Activated gamma-delta T cell treated with anti-CD3 and anti-CD28 coated beads, Interleukin-2, amount 50 U/mL, for 16 hours (primary cell): ENCODE results near the gene ZFP57.

Experiments
- DNase-seq: peaks from one replicate; pipeline ENCODE4 v3.0.0-alpha.2; 2020; ENCODE audit warnings: low read depth

Gene ZFP57

DNA sequence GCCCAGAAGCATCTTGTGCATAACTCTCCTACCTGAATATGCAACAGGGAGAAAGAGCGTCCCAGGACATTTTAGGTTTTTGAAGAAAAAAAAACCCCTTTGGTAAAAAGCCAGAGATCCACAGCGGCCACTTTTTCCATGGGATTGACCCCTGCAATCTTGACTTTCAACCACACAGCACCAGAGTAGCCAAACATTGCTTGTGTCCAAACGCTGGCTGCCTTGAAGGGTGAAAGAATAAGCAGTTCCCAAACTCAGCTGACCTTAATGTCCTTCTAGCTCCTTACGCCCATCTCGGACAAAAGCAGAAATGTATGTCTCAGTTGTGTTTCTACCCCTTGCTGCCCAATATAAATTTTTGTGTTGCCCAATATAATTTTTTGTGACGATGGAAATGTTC is 25.3 kb downstream of the ZFP57 start:
- no peak for DNase-seq

DNA sequence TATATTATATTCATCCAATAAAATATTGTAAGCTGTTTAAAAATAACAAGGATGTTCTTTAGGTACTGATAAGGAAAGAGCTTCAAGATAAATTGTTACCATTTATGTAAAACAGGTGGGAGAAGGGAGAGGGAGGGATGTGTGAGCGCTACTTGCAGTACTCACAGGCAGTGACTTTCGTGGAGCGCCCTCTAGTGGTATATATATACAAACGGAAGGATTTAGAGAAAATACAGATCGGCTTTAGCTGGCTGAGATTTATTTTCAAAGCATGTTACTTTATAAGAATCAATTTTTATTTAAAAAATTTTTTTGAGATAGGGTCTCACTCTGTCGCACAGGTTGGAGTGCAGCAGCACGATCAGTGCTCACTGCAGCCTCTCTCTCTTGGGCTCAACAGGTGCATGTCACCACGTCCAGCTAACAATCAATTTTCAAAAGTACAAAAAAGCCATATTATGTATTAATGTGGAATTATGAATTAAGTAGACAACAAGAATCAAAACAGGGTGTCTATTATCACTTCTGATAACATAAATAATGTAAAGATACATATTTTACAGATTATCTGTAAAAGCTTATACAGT is 27.4 kb downstream of the ZFP57 start:
- peak; percentile 30 for DNase-seq

DNA sequence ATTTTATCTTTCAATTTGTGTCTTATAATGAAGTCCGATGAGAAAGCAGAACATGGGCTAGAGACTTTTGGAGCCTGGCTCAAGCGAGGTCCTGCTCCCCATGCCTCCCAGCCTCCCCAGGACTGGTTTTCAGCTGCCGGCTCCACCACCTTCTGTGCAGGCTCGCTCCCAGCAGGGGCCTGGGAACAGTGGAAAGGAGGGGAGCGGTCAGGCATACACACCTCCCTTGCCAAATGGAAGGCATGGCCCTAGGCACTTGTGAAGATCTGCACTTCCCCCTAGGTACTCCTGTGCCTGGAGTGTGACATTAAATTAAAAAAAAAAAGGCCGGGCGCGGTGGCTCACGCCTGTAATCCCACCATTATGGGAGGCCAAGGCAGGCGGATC is 28.8 kb downstream of the ZFP57 start:
- DNase-seq = no peak

DNA sequence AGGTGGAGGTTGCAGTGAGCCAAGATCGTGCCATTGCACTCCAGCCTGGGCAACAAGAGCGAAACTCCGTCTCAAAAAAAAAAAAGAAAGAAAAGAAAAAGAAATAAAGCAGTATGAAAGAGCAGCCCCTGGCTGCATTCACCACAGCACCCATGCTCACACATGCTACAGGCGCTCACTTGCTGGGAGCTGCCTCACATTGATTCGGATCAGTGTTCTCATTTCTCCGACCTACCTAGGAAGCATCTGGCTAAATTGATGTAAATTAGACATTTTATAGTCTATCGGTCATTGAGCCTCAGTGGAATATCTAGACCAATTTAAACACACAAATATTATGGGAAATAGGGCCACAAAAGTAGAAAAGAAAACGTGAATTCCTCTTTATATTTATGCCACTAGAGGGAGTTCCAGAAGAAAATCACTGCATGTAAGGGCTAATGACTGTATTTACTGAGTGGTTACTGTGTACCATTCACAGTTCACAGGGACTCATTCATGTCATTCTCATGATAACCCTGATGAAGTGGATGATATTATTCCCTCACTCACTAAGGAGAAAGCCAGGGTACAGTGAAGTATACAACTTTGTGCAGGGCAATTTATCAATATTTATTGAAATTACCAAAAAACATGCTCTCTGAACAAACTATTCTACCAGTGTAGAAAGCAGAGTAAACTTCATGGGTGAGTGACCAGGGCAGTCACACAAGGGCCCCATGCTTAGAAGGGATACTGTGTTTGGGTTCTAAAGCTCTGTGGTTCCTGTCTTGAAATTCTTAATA is 29.3 kb downstream of the ZFP57 start:
- DNase-seq = no peak

DNA sequence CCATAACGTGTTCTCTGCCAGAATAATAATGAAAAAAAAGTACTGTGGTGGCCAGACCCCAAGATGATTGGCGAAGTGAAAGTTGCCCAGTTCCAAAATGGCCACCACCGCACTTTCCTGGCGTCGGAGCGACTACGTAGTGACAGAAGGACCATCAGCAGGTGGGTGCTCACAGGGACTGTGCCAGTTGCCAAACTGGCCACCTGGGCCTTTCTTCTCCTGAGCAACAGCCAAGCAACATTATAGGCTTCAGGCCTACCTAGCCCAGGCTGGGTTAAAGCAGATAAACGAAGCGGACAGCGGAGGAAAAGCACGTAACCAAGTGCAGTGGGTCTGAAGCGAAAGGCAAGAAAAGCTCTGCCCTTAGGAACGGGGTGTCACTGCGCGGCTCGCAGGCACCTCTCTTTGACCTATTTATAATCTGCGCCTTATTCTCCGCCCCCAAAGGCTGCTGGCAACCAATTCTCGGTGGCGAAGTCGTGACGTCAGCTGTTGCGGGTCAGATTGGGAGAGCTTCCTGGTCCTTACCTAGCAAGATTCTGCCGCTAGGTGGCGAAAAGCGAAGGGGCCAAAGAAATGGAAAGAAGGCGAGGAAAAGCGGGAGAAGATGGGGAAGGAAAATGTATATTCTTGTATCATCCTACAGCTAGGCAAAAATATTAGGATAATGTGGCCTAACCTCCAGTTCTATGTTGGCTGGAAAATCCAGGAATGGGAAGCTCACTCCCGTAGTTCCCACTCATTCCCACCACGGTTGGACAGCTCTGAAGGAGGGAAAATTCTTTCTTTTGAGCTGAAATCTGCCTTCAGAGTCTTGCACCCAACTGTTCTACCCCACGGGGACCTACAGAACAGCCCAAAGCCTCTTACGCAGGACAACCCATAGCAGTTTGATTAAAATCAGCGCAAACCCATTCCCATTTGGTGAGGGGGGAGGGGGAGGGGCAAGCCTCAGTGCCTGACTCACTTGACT is 31.0 kb downstream of the ZFP57 start:
- DNase-seq = peak; percentile 96

DNA sequence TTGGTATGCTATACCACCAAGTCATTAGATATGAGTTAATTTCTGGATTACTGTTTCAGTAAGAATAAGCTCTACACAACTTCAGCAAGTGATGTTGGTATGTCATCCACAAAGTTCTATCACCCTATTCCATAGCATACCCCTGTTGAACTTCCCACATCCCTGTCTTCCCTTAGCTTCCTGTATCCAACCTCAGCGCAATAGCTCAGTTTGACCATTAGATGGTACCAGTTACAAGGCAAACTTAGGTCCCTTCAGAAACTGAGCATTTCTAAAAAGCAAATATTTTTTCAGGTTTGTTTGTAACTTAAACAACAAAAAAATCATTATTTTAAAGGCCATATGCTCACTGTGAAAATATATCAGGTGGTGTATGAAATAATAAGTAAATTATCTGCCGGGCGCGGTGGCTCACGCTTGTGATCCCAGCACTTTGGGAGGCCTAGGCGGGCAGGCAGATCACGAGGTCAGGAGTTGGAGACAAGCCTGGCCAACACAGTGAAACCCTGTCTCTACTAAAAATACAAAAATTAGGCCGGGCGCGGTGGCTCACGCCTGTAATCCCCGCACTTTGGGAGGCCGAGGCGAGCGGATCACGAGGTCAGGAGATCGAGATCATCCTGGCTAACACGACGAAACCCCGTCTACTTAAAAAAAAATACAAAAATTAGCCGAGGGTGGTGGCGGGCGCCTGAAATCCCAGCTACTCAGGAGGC is 32.9 kb downstream of the ZFP57 start:
- no peak for DNase-seq

DNA sequence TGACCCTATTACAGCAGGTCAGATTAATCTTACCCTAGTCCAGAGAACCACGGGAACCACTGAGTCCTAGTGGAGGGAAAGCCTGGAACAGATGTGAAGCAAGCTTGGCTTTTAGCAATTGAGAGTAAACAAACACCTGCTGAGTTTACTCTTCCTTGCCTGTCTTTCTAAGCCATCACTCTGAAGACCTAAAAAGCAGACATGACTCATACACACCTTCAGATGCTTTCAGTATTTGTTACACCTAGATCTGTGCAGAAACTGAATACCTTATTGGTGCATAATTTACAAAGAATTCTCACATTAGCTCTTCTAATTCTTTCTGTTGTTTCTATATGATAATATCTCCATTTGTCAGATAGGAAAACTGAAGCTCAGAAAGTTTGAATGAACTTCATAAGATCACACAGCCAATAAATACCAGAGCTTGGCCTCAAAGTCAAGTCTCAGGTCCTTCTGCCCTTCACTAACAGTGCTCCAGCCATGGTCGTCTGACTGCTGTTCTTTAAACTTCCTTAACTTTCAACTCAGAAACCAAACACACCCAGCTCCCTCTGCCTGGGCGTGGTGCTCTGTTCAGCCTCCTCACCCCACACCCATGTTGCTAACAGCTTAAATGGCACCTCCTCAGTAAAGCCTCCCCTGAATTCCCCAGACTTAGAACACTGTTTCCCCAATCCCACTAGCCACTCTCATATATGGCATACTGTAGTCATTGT is 39.4 kb downstream of the ZFP57 start:
- no peak for DNase-seq

DNA sequence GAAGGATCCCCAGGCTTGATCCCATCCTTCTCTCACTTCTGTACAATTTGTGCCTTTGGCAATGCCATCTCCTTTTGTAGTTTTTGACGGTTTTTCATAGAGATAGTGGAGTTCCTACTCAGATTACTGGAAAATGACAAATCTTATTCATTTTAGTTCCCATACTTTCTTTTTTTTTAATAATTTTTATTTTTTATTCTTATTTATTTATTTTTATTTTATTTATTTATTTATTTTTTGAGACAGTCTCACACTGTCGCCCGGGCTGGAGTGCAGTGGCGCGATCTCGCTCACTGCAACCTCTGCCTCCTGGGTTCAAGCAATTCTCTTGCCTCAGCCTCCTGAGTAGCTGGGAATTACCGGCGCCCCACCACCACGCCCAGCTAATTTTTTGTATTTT is 43.7 kb downstream of the ZFP57 start:
- no peak for DNase-seq

DNA sequence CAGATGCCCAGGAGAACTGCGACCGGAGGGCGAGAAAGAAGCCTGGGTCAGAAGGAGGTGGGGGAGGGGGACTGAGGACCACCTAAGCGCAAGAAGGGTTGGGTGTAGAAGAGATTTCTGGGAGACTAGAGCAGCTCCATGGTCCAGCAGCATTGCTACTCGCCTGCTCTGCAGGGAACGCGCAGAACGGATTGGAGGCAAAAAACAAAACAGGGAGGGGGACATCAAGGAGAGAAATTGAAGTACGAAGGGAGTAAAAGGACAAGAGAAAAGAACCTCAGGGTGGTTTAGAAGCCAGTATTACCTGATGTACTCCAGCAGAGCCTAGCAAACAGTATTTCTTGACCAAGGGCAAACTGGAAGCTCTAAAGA is 47.4 kb downstream of the ZFP57 start:
- DNase-seq = no peak

DNA sequence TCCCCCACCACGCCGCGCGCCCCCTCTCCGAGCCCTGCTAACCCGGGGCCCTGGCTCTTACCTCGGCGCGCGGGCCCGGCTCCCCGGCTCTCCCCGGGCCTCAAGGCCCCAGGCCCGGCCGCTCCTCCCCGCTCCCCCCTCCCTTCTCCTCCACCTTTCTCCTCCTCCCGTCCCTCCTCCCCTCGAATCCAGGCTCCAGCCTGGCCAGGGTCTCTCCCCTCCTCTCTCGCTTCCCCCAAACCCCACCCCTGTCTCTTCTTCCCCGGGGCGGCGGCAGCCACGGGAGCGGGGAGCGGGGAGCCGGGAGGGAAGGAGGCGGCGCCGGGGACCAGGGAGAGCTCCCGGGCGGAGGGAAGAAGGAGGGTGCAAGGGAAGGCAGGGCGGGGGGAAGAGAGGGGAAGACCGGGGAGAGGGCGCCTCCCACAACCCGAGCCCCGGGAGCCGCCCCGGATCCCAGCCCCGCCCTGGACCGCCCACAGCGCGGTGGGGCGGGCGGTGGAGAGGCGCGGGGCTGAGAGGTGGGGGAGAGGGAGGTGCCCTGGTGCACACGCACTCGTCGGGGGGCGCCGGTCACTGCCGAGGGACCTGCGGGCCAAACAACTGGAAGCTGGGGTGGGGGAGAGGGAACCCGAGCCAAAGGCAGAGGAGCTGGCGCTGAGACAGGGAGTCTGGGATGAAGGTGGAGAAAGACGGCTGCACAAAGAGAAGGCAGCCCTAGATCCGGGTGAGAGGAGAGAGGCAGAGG is 48.0 kb downstream of the ZFP57 start, which contains the start of gene GABBR1:
Gene GABBR1 (minus strand): TSS at position 395 of the 745 bp plus-strand sequence. CDS start 798 bp downstream, outside the sequence.
- DNase-seq = peak; percentile 43

DNA sequence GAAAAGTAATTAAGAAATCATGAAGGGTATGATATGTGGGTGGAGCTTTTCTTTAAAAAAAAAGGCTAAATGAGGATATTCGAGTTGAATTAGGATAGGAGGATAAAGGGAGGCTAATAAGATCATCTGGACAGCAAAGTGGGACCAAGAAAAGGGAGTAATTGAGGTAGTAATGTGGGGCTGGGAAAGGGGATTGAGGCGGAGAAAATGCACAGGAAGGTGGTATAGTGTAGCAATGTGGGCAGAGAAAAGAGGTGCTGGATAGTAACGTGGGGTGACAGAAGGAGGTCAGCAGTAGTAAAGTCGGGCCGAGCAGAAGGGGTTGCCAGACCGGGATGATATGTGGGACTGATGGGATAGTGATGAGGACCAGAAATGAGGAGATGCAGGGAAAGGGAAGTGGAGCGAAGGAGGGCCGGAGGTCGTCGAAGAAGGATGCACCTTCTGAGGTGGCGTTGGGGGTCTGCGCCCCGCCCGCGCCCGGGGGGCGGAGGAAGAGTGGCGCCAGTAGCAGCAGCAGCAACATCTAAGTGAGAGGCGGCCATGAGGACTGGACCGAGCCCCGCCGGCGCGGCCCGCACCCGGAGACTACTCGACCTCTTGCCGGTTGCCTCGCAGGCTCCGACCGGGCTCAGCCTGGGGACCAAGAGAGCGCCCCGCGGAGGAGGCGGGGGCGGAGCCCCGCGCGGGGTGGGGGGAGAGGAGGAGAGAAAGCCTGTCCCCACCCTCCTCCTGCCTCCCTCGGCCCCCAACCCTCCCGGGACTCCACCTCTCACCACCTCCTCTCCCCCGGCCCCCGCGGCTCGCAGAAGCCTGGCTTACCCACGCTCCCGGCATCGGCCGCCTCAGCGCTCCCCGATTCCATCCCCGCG is 48.9 kb downstream of the ZFP57 start:
- DNase-seq = peak; percentile 27

DNA sequence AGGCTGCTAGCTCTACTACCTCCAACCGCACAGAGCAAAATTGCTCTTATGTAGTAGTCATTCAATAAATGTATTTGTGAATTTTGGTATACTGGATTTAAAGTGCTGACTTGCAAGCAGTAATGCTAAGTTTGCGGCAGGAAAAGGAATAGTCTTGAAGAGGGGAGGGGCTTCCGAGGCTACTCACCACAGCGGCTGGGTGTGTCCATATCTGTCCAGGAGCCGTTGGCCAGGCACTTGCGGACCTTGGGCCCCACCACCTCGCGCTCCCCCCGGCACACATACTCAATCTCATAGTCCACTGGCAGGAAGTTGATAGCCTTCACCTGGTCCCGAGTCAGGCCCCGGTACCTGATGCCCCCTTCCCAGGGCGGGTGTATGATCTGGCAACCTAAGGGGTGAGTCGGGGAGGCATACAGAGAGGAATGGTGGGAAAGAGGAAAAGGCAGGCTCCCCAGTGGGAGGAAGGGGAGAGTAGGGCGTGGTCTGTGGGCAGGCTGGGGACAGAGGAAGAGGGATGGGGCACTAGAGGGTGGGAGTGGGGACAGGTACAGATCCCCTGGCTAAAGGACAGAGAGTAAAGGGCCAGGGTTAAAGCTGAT is 49.6 kb downstream of the ZFP57 start:
- DNase-seq = no peak

DNA sequence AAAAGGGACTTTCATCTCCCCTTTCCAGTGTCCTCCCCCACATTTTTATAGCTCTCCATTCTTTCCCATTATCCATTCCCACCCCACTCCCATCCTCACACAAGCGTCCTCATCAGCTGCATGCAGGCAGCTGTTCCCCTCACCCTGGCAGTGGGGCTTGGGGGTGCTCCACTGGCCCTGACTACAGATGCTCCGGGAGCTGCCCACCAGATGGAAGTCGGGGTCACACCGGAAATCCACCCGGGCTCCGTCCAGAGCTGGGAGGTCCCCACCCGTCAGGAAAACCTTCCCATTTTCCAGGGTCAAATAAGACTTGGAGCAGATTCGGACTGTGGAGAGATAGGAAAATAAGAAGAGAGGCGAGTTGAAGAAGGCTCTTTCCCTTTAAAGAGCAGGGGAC is 50.6 kb downstream of the ZFP57 start:
- no peak for DNase-seq

DNA sequence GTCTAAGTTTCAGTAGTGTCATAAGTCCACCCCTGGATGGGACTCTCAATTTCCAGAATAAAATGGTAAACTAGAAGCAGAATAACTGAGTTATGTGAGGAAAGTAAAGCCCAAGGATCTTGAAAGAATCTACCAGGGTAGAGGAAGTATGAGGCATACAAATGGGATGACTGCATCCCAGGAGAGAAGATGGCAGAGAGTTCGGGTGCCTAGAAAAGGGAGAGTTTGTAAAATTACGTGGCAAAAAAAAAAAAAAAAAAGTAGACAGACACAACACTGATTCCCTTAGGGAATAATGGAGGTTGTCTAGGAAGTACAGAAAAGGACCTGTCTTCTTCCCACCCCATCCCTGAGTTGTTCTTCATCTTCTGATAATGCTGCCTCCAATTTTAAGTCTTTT is 51.4 kb downstream of the ZFP57 start:
- no peak for DNase-seq

DNA sequence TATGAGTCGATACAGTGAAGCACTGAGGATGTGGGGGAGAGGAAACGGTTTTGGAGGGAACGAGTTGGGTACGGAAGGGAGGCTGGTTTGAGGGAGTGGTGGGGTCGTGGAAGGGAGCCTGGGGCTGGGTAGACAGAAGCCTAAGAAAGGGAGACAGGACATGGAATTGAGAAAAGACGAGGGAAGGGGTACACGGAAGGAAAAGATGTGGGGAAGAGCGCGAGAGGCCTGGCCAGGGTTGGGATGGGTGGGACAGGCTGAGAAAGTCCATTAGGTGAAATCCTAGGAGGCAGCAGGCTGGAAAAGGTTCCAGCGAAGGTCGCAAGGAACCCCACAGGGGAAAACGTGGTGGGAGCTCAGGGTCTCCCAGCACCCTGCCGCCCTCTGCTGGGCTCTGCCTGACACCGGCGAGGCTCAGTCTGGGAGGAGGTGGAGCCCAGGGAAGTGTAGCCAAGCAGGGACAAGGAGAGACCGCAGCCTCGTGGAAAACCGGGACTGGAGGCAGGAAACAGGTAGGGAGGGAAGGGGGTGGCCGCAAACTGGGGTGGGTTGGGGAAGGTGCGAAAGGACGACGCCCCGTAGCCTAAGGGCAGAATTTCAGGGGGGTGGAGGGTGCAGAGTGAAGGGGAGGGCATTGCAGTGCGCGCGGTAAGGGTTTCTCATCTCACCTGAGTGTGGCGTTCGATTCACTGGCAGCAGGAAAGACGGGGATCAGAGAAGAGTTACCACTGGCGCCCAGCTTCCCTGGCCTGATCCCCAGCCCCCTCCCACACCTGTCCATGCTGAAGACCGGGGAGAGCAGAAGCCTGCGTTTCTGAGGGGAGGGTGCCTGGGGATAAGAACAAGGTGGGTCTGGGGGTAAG is 52.3 kb downstream of the ZFP57 start:
- DNase-seq = peak; percentile 18

DNA sequence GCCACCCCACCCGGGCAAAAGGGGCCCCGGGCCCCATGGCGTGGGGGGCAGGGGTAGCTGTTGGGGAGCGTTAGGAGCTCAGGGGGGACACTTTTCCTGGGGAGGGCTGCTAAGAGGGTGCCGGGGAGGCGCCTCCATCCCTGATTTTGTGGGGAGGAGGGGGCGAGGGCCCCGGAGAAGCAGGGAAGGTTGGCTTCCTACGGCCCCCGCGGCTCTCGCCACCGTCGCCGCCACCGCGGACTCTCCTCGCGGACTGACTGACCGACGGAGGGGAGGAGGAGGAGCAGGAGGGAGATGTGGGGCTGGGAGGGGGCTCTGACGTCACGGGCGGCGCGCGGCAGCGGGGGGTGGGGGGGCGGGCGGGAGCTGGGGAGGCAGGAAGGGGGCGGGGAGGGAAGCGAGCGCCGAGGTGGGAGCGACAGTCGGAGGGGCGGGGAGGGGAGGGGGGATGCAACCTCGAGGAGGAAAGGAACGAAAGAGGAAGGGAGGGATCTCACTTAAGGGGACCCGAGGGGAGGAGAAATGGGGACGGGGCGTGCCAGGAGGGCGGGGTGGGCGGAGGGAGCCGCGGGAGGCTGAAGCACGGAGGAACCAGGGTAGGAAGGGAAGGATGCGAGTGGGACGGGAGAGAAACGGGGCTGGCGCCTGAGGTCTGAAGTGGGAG is 53.1 kb downstream of the ZFP57 start:
- peak; percentile 20 for DNase-seq

DNA sequence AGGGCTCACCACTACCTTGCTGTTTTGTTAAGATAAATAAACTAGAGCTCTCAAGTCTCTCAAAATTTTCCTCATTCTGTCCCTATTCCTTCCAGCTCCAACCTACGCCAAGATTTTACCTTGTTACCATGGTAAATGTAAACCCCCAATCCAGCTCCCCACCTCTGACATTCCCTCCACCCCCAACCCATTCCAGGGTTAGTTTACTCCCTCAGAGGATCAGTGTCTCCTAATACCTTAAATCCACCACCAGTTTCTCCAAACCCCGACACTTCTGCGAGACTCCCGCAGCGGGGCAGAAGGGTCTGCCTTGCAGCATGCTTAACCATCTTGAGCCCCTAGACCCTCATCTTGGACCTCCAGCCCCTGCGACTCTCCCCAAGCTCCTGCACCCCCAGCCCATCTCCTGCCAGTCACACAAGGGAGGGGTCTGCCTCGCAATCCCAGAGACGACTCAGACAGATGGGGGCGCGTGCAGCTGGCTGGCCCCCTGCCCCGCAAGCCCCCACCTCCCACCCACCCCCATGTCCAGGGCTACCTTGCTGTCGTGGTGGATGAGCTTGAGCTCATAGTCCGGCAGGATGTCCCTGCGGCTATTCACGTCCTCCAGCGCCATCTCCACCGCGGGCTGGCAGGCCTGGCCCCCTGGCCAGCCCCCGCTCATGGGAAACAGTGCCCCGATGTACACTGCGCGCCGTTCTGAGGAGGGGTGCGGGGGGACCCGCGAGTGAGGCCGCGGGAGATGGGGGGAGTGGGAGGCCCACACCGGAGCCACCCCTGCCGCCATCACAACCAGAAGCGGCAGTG is 53.8 kb downstream of the ZFP57 start:
- DNase-seq = no peak
